ENCODE results near the gene PPEF1. TPM values are rescaled to one million over a fixed set of nuclear protein-coding genes. Genes with fewer than 3 reads are reported as not detected.

The PPEF1 gene
- total and polyA plus RNA-seq, 2 experiments from 2014 or later: 0.76 TPM; not detected in 1

DNA sequence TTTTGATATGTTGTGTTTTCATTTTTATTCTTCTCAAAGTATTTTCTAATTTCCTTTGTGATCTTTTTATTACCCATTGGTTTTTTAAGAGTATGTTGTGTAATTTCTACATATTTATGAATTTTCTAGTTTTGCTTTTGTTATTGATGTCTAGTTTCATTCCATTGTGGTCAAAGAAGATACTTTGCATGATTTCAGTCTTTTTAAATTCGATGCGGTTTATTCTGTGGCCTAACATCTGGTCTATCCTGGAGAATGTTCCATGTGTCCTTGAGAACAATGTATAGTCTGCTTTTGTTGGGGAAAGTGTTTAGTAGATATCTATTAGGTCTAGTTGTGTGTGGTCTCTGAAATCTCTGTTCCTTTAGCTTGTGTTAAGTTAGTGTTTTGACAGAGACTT is 46.2 kb downstream of the PPEF1 start:
- peaks cover 27% of the 10 kb centered on the region for H3K4me1 Mint-ChIP-seq
- no peaks in the 10 kb centered on the region; the same call in 2 of the 3 replicates for H3K36me3 Mint-ChIP-seq (ENCODE audit: low read depth)
- Histone ChIP-seq H3F3A (replicated peaks; ENCODE audit: low read depth) (no peaks in the 10 kb centered on the region), H4K20me1 (replicated peaks; ENCODE audit: insufficient read depth) (no peaks in the 10 kb centered on the region), H3K4me2 (no peak overlapping the region), H3K9me2 (ENCODE audit: insufficient read depth) (no peaks in the 10 kb centered on the region), H3K36me3 (ENCODE audit: insufficient read depth) (no peaks in the 10 kb centered on the region), H3K27ac (ENCODE audit: low read depth) (no peak overlapping the region), H2AFZ (0 out of 2 replicates have a peak overlapping the region, but pooled peaks have one; percentile 18), H3K4me3 (no peak overlapping the region), H3K27me3 (ENCODE audit: insufficient read depth) (no peaks in the 10 kb centered on the region), H3K79me2 (replicated peaks; ENCODE audit: insufficient read depth) (no peaks in the 10 kb centered on the region), H3K4me1 (ENCODE audit: insufficient read depth) (peaks cover 4% of the 10 kb centered on the region; the same call in 1 of the 2 replicates)
- H3K4me3 Mint-ChIP-seq: no peak overlapping the region
- peaks cover 3% of the 10 kb centered on the region; the same call in 1 of the 3 replicates for H3K9me3 Mint-ChIP-seq
- peaks cover 5% of the 10 kb centered on the region for H3K27me3 Mint-ChIP-seq (ENCODE audit: insufficient read depth, low read depth, poor library complexity)
- ATAC-seq (no peak), DNase-seq (ENCODE audit: low spot score) (peak; percentile 1)
- no peak overlapping the region for H3K27ac Mint-ChIP-seq
- TF ChIP-seq JUNB (IDR thresholded peaks at IDR 0.05; ENCODE audit: unreplicated experiment) (no peak), STAT1 (IDR thresholded peaks at IDR 0.05; ENCODE audit: unreplicated experiment) (no peak), EZH2 (IDR thresholded peaks at IDR 0.05; ENCODE audit: low read depth, unreplicated experiment) (no peak), NANOG (IDR thresholded peaks at IDR 0.05; ENCODE audit: borderline replicate concordance) (no peak), ZNF114 (CRISPR knock-in tag; IDR thresholded peaks at IDR 0.05) (no peak), POLR2AphosphoS5 (IDR thresholded peaks at IDR 0.05; ENCODE audit: low read depth) (no peak), ZNF331 (CRISPR knock-in tag; IDR thresholded peaks at IDR 0.05; ENCODE audit: low read depth) (no peak)
- TF ChIP-seq, protein P1, sequence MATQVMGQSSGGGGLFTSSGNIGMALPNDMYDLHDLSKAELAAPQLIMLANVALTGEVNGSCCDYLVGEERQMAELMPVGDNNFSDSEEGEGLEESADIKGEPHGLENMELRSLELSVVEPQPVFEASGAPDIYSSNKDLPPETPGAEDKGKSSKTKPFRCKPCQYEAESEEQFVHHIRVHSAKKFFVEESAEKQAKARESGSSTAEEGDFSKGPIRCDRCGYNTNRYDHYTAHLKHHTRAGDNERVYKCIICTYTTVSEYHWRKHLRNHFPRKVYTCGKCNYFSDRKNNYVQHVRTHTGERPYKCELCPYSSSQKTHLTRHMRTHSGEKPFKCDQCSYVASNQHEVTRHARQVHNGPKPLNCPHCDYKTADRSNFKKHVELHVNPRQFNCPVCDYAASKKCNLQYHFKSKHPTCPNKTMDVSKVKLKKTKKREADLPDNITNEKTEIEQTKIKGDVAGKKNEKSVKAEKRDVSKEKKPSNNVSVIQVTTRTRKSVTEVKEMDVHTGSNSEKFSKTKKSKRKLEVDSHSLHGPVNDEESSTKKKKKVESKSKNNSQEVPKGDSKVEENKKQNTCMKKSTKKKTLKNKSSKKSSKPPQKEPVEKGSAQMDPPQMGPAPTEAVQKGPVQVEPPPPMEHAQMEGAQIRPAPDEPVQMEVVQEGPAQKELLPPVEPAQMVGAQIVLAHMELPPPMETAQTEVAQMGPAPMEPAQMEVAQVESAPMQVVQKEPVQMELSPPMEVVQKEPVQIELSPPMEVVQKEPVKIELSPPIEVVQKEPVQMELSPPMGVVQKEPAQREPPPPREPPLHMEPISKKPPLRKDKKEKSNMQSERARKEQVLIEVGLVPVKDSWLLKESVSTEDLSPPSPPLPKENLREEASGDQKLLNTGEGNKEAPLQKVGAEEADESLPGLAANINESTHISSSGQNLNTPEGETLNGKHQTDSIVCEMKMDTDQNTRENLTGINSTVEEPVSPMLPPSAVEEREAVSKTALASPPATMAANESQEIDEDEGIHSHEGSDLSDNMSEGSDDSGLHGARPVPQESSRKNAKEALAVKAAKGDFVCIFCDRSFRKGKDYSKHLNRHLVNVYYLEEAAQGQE (IDR thresholded peaks at IDR 0.05; ENCODE audit: unreplicated experiment): no peak

DNA sequence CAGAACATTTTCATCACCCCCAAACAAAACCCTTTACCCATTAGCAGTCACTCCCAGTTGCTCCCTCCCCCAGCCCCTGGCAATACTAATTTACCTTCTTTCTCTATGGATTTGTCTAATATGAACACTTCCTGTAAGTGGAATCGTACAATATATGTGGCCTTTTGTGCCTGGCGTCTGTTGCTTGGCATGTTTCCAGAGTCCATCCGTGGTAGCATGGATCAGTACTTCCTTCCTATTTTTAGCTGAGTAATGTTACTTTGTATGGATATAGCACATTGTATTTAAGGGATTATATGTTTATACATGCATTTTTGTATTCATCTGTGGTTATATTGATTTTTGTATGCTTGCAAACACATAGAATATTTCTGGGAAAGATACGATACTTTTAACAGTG is 48.2 kb downstream of the PPEF1 start:
- H3K9me3 Mint-ChIP-seq: peaks cover 3% of the 10 kb centered on the region; the same call in 1 of the 3 replicates
- no peaks in the 10 kb centered on the region for H3K36me3 ChIP-seq (ENCODE audit: insufficient read depth)
- no peaks in the 10 kb centered on the region for H4K20me1 ChIP-seq (replicated peaks; ENCODE audit: insufficient read depth)
- H3K4me1 Mint-ChIP-seq: peaks cover 31% of the 10 kb centered on the region
- H3K4me1 ChIP-seq (ENCODE audit: insufficient read depth): peaks cover 7% of the 10 kb centered on the region; the same call in 1 of the 2 replicates
- no peak overlapping the region for H3K4me2 ChIP-seq
- no peaks in the 10 kb centered on the region; the same call in 2 of the 3 replicates for H3K36me3 Mint-ChIP-seq (ENCODE audit: low read depth)
- no peak overlapping the region for H3K27ac Mint-ChIP-seq
- no peak overlapping the region for H3K27ac ChIP-seq (ENCODE audit: low read depth)
- no peak for DNase-seq (ENCODE audit: low spot score)
- H2AFZ ChIP-seq: no peak overlapping the region
- H3K4me3 Mint-ChIP-seq: no peak overlapping the region
- no peak overlapping the region for H3K4me3 ChIP-seq
- H3K79me2 ChIP-seq (replicated peaks; ENCODE audit: insufficient read depth): no peaks in the 10 kb centered on the region
- ATAC-seq: no peak
- peaks cover 5% of the 10 kb centered on the region for H3K27me3 Mint-ChIP-seq (ENCODE audit: insufficient read depth, low read depth, poor library complexity)
- no peaks in the 10 kb centered on the region for H3F3A ChIP-seq (replicated peaks; ENCODE audit: low read depth)
- no peaks in the 10 kb centered on the region for H3K27me3 ChIP-seq (ENCODE audit: insufficient read depth)
- no peaks in the 10 kb centered on the region for H3K9me2 ChIP-seq (ENCODE audit: insufficient read depth)
- TF ChIP-seq ZNF331 (CRISPR knock-in tag; IDR thresholded peaks at IDR 0.05; ENCODE audit: low read depth): no peak
- no peak for TF ChIP-seq JUNB (IDR thresholded peaks at IDR 0.05; ENCODE audit: unreplicated experiment)
- TF ChIP-seq NANOG (IDR thresholded peaks at IDR 0.05; ENCODE audit: borderline replicate concordance): no peak
- TF ChIP-seq, protein P1 (IDR thresholded peaks at IDR 0.05; ENCODE audit: unreplicated experiment): no peak

All from GM23338 (cell line).